GM12892 (cell line): ENCODE results near the gene SLC4A11.

Experiments used
- POLR2A ChIP-seq: IDR thresholded peaks from 2 replicates; pipeline ENCODE4 v1.6.1; 2011; ENCODE audit warnings: low read depth, low read length, control low read depth
- POLR2AphosphoS5 ChIP-seq: IDR thresholded peaks from 2 replicates; pipeline ENCODE4 v1.6.1; 2011; ENCODE audit warnings: low read depth, low read length, control low read depth

DNA sequence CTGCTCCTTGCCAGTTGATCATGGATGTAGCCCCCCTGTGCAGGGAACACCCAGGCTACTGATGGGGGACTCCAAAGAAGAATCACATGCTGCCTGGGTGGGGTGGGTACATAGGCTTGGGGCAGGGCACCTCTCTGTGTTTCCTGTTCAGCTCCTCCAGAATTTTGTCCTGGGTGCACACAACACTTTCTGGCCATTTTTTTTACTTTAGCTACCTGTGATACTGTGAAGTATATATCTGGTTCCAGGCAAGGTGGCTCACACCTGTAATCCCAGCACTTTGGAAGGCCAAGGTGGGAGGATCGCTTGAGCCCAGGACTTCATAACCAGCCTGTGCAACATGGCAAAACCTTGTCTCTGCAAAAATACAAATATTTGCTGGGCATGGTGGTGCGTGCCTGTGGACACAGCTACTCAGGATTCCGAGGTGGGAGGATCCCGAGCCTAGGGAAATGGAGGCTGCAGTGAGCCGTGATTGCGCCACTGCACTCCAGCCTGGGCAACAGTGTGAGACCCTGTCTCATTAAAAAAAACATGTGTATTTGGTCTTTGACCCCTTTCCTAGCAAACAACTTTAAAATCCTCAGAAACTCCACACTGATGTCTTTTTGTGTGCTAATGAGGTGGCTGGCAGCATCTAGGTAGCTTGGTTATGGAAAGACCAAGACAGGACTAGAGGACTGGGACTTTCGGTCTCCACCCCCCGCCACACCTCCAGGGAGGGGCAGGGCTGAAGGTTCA lies 14.1 kb downstream of the SLC4A11 start:
- TF ChIP-seq POLR2AphosphoS5 (no peak), POLR2A (no peak)
